Gastrocnemius medialis (tissue), 4 donors: ENCODE results near the gene GPM6B.

Experiments used
- POLR2A ChIP-seq, 2 donors: fragments of 450-650 bp; IDR thresholded peaks; one replicate each; pipeline ENCODE4 v1.6.1; 2017; ENCODE audit warnings: antibody characterized with exemption in 2 of 2, mild to moderate bottlenecking in 2 of 2, moderate library complexity in 2 of 2
- TF ChIP-seq, protein P1 (sequence below), 5 experiments: fragments of 450-650 bp in 3 of 5; fragments of 200-600 bp in 2 of 5; sonication (generic) in 2 of 5; IDR thresholded peaks in 4 of 5; conservative IDR thresholded peaks in 1 of 5; 1 replicate in 4 of 5; 2 replicates in 1 of 5; pipeline ENCODE4 v1.5.1; 2016 to 2019; ENCODE audit warnings: antibody characterized with exemption in 5 of 5, mild to moderate bottlenecking in 3 of 5, moderate library complexity in 3 of 5

DNA sequence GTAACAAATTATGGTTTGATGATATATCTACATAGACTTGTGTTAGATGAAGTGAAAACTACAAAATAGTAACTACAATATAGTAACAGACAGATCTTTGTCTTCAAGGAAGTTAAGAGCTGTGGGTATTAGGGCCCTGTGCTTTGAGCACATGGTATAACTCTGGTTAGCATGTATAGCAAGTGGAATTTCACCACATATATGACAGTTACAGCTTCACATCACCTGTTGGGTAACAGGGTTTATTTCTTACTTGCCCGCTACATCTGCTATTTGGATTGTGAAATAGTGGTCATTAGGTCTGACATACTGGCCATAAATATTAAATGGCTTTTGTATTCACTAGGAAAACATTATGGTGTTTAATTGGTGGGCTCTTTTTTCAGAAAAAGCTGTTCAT, 62.1 kb downstream of the GPM6B start:
- TF ChIP-seq, protein P1, sequence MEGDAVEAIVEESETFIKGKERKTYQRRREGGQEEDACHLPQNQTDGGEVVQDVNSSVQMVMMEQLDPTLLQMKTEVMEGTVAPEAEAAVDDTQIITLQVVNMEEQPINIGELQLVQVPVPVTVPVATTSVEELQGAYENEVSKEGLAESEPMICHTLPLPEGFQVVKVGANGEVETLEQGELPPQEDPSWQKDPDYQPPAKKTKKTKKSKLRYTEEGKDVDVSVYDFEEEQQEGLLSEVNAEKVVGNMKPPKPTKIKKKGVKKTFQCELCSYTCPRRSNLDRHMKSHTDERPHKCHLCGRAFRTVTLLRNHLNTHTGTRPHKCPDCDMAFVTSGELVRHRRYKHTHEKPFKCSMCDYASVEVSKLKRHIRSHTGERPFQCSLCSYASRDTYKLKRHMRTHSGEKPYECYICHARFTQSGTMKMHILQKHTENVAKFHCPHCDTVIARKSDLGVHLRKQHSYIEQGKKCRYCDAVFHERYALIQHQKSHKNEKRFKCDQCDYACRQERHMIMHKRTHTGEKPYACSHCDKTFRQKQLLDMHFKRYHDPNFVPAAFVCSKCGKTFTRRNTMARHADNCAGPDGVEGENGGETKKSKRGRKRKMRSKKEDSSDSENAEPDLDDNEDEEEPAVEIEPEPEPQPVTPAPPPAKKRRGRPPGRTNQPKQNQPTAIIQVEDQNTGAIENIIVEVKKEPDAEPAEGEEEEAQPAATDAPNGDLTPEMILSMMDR (IDR thresholded peaks at IDR 0.05 in 4 of 5, conservative IDR thresholded peaks at IDR 0.05 in 1 of 5): no peak
- no peak for TF ChIP-seq POLR2A (IDR thresholded peaks at IDR 0.05)
